ENCODE data around the gene GPRASP3.

- TF ChIP-seq CTCF (IDR thresholded peaks at IDR 0.05 in 2 of 3, conservative IDR thresholded peaks at IDR 0.05 in 1 of 3; ENCODE audit: borderline replicate concordance in 1 of 3, insufficient read depth in 1 of 3, low read depth in 2 of 3, low read length in 2 of 3) (no peak), EZH2 (IDR thresholded peaks at IDR 0.05) (no peak), YY1 (IDR thresholded peaks at IDR 0.05; ENCODE audit: extremely low read depth, insufficient replicate concordance, low read depth, low read length) (no peak), RAD21 (IDR thresholded peaks at IDR 0.05; ENCODE audit: low read depth) (no peak), ZBTB33 (IDR thresholded peaks at IDR 0.05; ENCODE audit: extremely low read depth, insufficient replicate concordance, low read length) (no peak), POLR2A (IDR thresholded peaks at IDR 0.05; ENCODE audit: borderline replicate concordance, extremely low read depth, insufficient read depth, insufficient read length) (no peak), FOSL1 (IDR thresholded peaks at IDR 0.05; ENCODE audit: low read depth) (no peak), TCF7L2 (IDR thresholded peaks at IDR 0.05; ENCODE audit: borderline replicate concordance, extremely low read depth, insufficient read depth, insufficient read length) (no peak), JUND (IDR thresholded peaks at IDR 0.05) (no peak)
Observed at GRCh38 chrX:102728646-102729045, 8.1 kb downstream of the GPRASP3 start.
